ACHN (cell line): ENCODE measurements around the gene CDK5RAP1.
A peak's percentile ranks its signal among the peaks of the same experiment; 100 is the strongest.
"Not testable (repeated sequence)": the region's sequence is repeated elsewhere in the genome, so short reads cannot be mapped to it uniquely, and the experiment has no call there.

Experiments
- DNase-seq: peaks from one replicate; pipeline ENCODE4 v3.0.0-alpha.2; 2015
- in situ Hi-C: cut with HindIII; loops from 2 replicates; pipeline ENCODE4 v1.10.0; 2017; ENCODE audit warnings: low sequenced_read_pairs, low pct_ligation_motif_present, low pct_unique_long_range_greater_than_20kb

Gene CDK5RAP1

GRCh38 chr20:33401184-33401920 is at the start of gene CDK5RAP1:
CDK5RAP1 (minus strand) TSS chr20:33401519; CDS start chr20:33397064, 4,455 bp downstream.
- in situ Hi-C loops: no loop called here
- DNase-seq: peak; percentile 88

GRCh38 chr20:33450867-33451266 is 49.5 kb upstream of the CDK5RAP1 start:
- in situ Hi-C loops: no loop called here

GRCh38 chr20:33445881-33446625 is 44.7 kb upstream of the CDK5RAP1 start:
- no peak for DNase-seq
- in situ Hi-C loops: no loop called here

More at GRCh38 chr20:33450867-33451266, 49.5 kb upstream of the CDK5RAP1 start:
- no peak for DNase-seq

- DNase-seq: peak; percentile 26
- in situ Hi-C loops: no loop called here
Measured at GRCh38 chr20:33444797-33445560, 43.7 kb upstream of the CDK5RAP1 start.

GRCh38 chr20:33443512-33444239 is 42.4 kb upstream of the CDK5RAP1 start, which contains the start of gene SNTA1:
SNTA1 (minus strand) TSS chr20:33443763; CDS start chr20:33443620, 143 bp downstream.
- DNase-seq: peak; percentile 82
- in situ Hi-C loops: no loop called here

- in situ Hi-C loops: no loop called here
- no peak for DNase-seq
Measured at GRCh38 chr20:33443006-33443511, 41.7 kb upstream of the CDK5RAP1 start.

GRCh38 chr20:33442136-33443005 is 41.1 kb upstream of the CDK5RAP1 start:
- no peak for DNase-seq
- in situ Hi-C loops: no loop called here

- in situ Hi-C loops: no loop called here
- DNase-seq: no peak
Measured at GRCh38 chr20:33441142-33441955, 40.0 kb upstream of the CDK5RAP1 start.

GRCh38 chr20:33440562-33440961 is 39.2 kb upstream of the CDK5RAP1 start:
- DNase-seq, in situ Hi-C loops: not testable (repeated sequence)

- in situ Hi-C loops: no loop called here
- DNase-seq: no peak
Measured at GRCh38 chr20:33438481-33438880, 37.2 kb upstream of the CDK5RAP1 start.

GRCh38 chr20:33437141-33437911 is 36.0 kb upstream of the CDK5RAP1 start:
- in situ Hi-C loops: no loop called here
- peak; percentile 12 for DNase-seq

GRCh38 chr20:33434434-33434833 is 33.1 kb upstream of the CDK5RAP1 start:
- DNase-seq: no peak
- in situ Hi-C loops: no loop called here

- in situ Hi-C loops: no loop called here
Measured at GRCh38 chr20:33433465-33434234, 32.3 kb upstream of the CDK5RAP1 start.

GRCh38 chr20:33431797-33432381 is 30.6 kb upstream of the CDK5RAP1 start:
- in situ Hi-C loops: no loop called here
- no peak for DNase-seq

More at GRCh38 chr20:33433465-33434234, 32.3 kb upstream of the CDK5RAP1 start:
- peak; percentile 4 for DNase-seq

GRCh38 chr20:33423875-33424274 is 22.6 kb upstream of the CDK5RAP1 start:
- in situ Hi-C loops, DNase-seq: not testable (repeated sequence)
